Mucosa of stomach (tissue), 1 donor: Measurements from ENCODE around the gene RAD51B.
A peak's percentile ranks its signal among the peaks of the same experiment; 100 is the strongest.

Experiments
- H3K27me3 ChIP-seq: one replicate; pipeline ENCODE4 v1.7.0; 2013; ENCODE audit warnings: mild to moderate bottlenecking, low read length; ENCODE audit not compliant: control insufficient read depth, insufficient read depth
- H3K36me3 ChIP-seq: one replicate; pipeline ENCODE4 v1.7.0; 2013; ENCODE audit warnings: low read length; ENCODE audit not compliant: control insufficient read depth, insufficient read depth
- H3K4me1 ChIP-seq: one replicate; pipeline ENCODE4 v1.7.0; 2013; ENCODE audit warnings: mild to moderate bottlenecking, low read length; ENCODE audit not compliant: control insufficient read depth, insufficient read depth
- H3K4me3 ChIP-seq: one replicate; pipeline ENCODE4 v1.7.0; 2013; ENCODE audit warnings: low read length
- H3K9ac ChIP-seq: one replicate; pipeline ENCODE4 v1.7.0; 2013; ENCODE audit warnings: mild to moderate bottlenecking, low read length, moderate library complexity
- H3K9me3 ChIP-seq: one replicate; pipeline ENCODE4 v1.7.0; 2013; ENCODE audit warnings: mild to moderate bottlenecking, low read length, moderate library complexity; ENCODE audit not compliant: control insufficient read depth
- donor health status: Pancreatic carcinoma.

RAD51B gene

DNA sequence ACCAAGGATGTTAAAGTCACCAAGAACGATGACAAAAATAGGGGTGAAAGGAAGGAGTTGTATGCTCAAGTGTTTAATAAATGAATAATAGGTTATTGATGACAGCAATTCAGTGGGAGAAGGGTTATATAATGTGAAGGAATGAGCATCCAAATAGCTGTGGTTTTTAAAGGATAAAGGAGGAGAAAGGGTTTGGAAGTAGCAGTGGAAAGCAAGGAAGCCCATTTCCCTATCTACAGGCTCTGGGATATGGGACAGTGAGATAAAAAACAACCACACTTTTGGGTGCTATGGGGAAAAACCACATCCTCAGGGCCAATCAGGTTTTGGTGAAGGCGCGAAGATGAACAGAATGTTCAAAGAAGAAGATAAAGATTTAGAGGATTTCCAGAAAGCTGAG is 714.7 kb downstream of the RAD51B start:
- Histone ChIP-seq H3K27me3 (no peaks in the 10 kb centered on the region), H3K4me3 (no peak overlapping the region), H3K9ac (no peak overlapping the region)

GRCh38 chr14:68535404-68536017 is 715.9 kb downstream of the RAD51B start:
- H3K4me1 ChIP-seq: no peaks in the 10 kb centered on the region
- no peak overlapping the region for H3K4me3 ChIP-seq
- H3K36me3 ChIP-seq: no peaks in the 10 kb centered on the region
- no peak overlapping the region for H3K9ac ChIP-seq
- no peaks in the 10 kb centered on the region for H3K9me3 ChIP-seq
- no peaks in the 10 kb centered on the region for H3K27me3 ChIP-seq

More for the DNA sequence above, 714.7 kb downstream of the RAD51B start:
- no peaks in the 10 kb centered on the region for H3K4me1 ChIP-seq
- no peaks in the 10 kb centered on the region for H3K36me3 ChIP-seq
- H3K9me3 ChIP-seq: no peaks in the 10 kb centered on the region

DNA sequence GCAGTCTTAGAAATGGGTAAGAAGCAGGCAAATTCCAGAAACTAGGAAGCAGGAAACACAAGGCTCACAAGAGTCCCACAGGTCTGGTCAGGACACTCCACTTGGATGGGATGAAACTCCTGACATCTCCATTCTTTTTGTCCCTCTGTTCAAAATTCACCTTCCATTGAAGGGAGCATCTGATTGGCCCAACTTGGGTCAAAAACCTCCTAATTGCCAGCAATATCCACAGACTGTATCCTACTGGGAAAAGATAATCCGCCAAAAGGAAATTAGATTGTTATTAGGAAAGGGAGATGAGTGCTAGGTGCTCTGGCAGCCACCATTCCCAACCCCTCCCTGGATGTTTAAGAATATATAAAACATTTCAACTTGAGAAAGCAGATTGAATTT is 716.4 kb downstream of the RAD51B start:
- Histone ChIP-seq H3K4me1 (no peaks in the 10 kb centered on the region), H3K9me3 (no peaks in the 10 kb centered on the region), H3K4me3 (no peak overlapping the region)

DNA sequence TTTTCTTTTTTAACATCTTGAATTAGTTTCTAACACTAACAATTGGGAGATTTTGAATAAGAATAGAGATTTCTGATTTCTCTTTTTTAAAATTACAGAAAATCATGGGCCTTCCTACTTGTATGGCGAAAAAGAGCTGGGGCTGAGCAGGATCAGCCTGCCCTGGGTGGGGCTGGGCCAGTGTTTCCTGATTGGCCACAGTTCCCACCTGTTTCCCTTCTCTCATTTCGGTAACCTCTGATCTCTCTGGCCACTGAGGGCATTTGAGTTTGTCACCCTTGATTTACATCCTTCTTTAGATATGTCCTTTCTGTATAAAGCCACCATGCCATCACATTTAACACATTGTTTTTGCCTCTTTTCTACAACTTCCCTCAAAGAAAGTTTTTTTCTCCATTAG is 719.1 kb downstream of the RAD51B start:
- no peak overlapping the region for H3K4me3 ChIP-seq
- H3K9ac ChIP-seq: no peak overlapping the region
- H3K4me1 ChIP-seq: peaks cover under 1% of the 10 kb centered on the region
- no peaks in the 10 kb centered on the region for H3K27me3 ChIP-seq
- H3K36me3 ChIP-seq: no peaks in the 10 kb centered on the region
- no peaks in the 10 kb centered on the region for H3K9me3 ChIP-seq

More for the DNA sequence above, 716.4 kb downstream of the RAD51B start:
- no peaks in the 10 kb centered on the region for H3K27me3 ChIP-seq
- H3K36me3 ChIP-seq: no peaks in the 10 kb centered on the region
- no peak overlapping the region for H3K9ac ChIP-seq

- no peaks in the 10 kb centered on the region for H3K9me3 ChIP-seq
- no peak overlapping the region for H3K9ac ChIP-seq
- peaks cover 7% of the 10 kb centered on the region for H3K4me1 ChIP-seq
- H3K27me3 ChIP-seq: no peaks in the 10 kb centered on the region
- H3K36me3 ChIP-seq: no peaks in the 10 kb centered on the region
- H3K4me3 ChIP-seq: no peak overlapping the region
Observed at GRCh38 chr14:68539241-68539737, 719.7 kb downstream of the RAD51B start.

DNA sequence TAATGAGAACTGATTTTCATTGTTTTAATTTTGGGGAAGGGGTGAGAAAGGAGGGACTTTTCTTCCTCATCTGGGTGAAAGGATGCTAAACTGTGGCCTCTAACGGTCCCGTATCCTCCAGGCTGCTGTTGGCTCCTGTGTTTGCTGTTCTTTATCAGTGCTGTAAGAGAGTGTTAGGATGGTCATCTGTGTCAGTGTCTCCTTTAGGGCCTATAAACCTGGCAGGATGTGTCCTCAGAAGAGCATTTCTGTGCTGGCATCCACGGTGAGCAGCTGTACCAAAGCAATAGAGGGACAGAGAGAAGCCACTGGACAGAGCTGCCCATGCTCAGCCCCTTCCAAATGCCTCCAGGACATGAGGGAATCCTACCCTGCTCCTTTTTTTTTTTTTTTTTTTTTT is 720.2 kb downstream of the RAD51B start:
- H3K36me3 ChIP-seq: no peaks in the 10 kb centered on the region
- no peaks in the 10 kb centered on the region for H3K27me3 ChIP-seq
- no peaks in the 10 kb centered on the region for H3K9me3 ChIP-seq
- H3K4me3 ChIP-seq: no peak overlapping the region
- H3K9ac ChIP-seq: no peak overlapping the region
- peaks cover 12% of the 10 kb centered on the region for H3K4me1 ChIP-seq

- Histone ChIP-seq H3K4me3 (no peak overlapping the region), H3K4me1 (peaks cover 22% of the 10 kb centered on the region), H3K27me3 (no peaks in the 10 kb centered on the region), H3K9ac (no peak overlapping the region), H3K36me3 (no peaks in the 10 kb centered on the region), H3K9me3 (no peaks in the 10 kb centered on the region)
Observed at GRCh38 chr14:68541178-68541896, 721.8 kb downstream of the RAD51B start.

- H3K9ac ChIP-seq: no peak overlapping the region
- peaks cover 32% of the 10 kb centered on the region for H3K4me1 ChIP-seq
- no peak overlapping the region for H3K4me3 ChIP-seq
- H3K9me3 ChIP-seq: no peaks in the 10 kb centered on the region
- no peaks in the 10 kb centered on the region for H3K36me3 ChIP-seq
- no peaks in the 10 kb centered on the region for H3K27me3 ChIP-seq
Observed at GRCh38 chr14:68542346-68542745, 722.8 kb downstream of the RAD51B start.

DNA sequence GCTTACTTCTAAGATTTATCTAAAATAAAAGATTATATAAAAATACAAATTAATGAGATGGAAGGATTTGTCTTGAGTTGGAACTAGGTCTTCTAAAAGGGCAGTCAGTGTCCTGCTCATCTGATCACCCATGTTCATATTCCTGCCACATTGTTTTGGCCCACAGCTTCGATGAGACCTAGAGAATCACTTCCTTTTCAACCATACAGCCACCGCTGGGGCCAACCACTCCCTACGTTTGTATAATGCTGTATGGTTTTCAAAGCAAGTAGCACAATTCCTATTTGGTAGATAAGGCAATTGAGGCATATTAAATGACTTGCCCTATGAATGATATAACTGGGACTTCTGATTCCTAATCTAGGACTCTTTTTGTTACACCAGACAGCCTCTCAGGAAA is 723.9 kb downstream of the RAD51B start:
- peaks cover 43% of the 10 kb centered on the region for H3K4me1 ChIP-seq
- no peaks in the 10 kb centered on the region for H3K27me3 ChIP-seq
- no peaks in the 10 kb centered on the region for H3K9me3 ChIP-seq
- H3K36me3 ChIP-seq: no peaks in the 10 kb centered on the region
- H3K4me3 ChIP-seq: no peak overlapping the region
- no peak overlapping the region for H3K9ac ChIP-seq

- Histone ChIP-seq H3K27me3 (no peaks in the 10 kb centered on the region), H3K4me3 (no peak overlapping the region), H3K9ac (no peak overlapping the region), H3K4me1 (peaks cover 49% of the 10 kb centered on the region), H3K36me3 (no peaks in the 10 kb centered on the region), H3K9me3 (no peaks in the 10 kb centered on the region)
Observed at GRCh38 chr14:68544081-68544892, 724.7 kb downstream of the RAD51B start.

GRCh38 chr14:68546839-68547238 is 727.3 kb downstream of the RAD51B start:
- H3K4me1 ChIP-seq: peaks cover 63% of the 10 kb centered on the region
- H3K27me3 ChIP-seq: no peaks in the 10 kb centered on the region
- H3K4me3 ChIP-seq: no peak overlapping the region
- peak overlapping the region; percentile 67 for H3K9ac ChIP-seq
- no peaks in the 10 kb centered on the region for H3K9me3 ChIP-seq
- H3K36me3 ChIP-seq: no peaks in the 10 kb centered on the region
